Stomach smooth muscle (tissue), 2 donors: ENCODE results near the gene MALRD1.

Source experiments
- H3K27ac ChIP-seq: one replicate; pipeline ENCODE4 v1.7.0; 2013; ENCODE audit warnings: mild to moderate bottlenecking, low read length, inconsistent platforms
- H3K27me3 ChIP-seq, 2 donors: one replicate each; pipeline ENCODE4 v1.7.0; 2013; ENCODE audit warnings: low read length in 2 of 2; ENCODE audit not compliant: insufficient read depth in 2 of 2, control insufficient read depth in 1 of 2
- H3K36me3 ChIP-seq, 2 donors: one replicate each; pipeline ENCODE4 v1.7.0; 2013; ENCODE audit warnings: low read length in 2 of 2; ENCODE audit not compliant: control insufficient read depth in 2 of 2, insufficient read depth in 2 of 2
- H3K4me1 ChIP-seq: one replicate; pipeline ENCODE4 v1.7.0; 2013; ENCODE audit warnings: low read length; ENCODE audit not compliant: control insufficient read depth, insufficient read depth
- H3K4me3 ChIP-seq, 2 donors: one replicate each; pipeline ENCODE4 v1.7.0; 2013; ENCODE audit warnings: low read length in 2 of 2
- H3K9ac ChIP-seq, 2 donors: one replicate each; pipeline ENCODE4 v1.7.0; 2013; ENCODE audit warnings: low read length in 2 of 2, mild to moderate bottlenecking in 1 of 2
- H3K9me3 ChIP-seq, 2 donors: one replicate each; pipeline ENCODE4 v1.7.0; 2013; ENCODE audit warnings: low read length in 2 of 2; ENCODE audit not compliant: control insufficient read depth in 2 of 2
- donor health status: healthy.
- donor health status: Pancreatic carcinoma.

MALRD1 gene

GRCh38 chr10:19592276-19592675 lies 543.7 kb downstream of the MALRD1 start:
- Histone ChIP-seq H3K9ac (no peak overlapping the region), H3K9me3 (no peaks in the 10 kb centered on the region), H3K27ac (no peak overlapping the region), H3K4me1 (no peaks in the 10 kb centered on the region), H3K4me3 (no peak overlapping the region), H3K27me3 (no peaks in the 10 kb centered on the region), H3K36me3 (no peaks in the 10 kb centered on the region)

DNA sequence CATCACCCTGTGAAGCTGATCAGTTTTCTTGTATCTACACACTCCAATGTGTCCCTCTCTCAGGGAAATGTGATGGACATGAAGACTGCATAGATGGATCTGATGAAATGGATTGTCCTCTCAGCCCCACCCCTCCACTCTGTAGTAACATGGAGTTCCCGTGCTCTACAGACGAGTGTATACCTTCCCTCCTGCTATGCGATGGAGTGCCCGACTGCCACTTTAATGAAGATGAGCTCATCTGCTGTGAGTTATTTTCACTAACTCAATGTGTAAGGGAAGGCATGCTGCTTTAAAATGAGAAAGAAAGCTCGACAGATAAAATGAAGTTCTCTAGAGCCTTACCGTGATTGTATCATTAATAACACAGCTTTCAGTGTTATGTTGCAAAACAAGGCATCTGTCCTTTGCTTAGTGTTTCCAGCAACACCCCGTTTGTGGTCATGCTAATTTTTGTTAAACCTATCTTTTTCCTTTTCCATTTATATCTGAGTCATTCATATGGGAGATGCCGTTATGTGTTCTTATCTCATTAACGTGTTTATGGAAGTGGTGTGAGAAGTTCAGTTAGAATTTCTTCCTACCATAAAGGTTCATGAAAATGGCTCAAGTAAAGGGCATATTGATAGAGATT lies 546.7 kb downstream of the MALRD1 start:
- Histone ChIP-seq H3K9me3 (no peaks in the 10 kb centered on the region), H3K4me3 (no peak overlapping the region), H3K36me3 (no peaks in the 10 kb centered on the region), H3K27ac (no peak overlapping the region), H3K9ac (no peak overlapping the region), H3K27me3 (no peaks in the 10 kb centered on the region), H3K4me1 (no peaks in the 10 kb centered on the region)

- H3K36me3 ChIP-seq: no peaks in the 10 kb centered on the region
- H3K9ac ChIP-seq: no peak overlapping the region
- no peaks in the 10 kb centered on the region for H3K4me1 ChIP-seq
- no peak overlapping the region for H3K27ac ChIP-seq
- H3K4me3 ChIP-seq: no peak overlapping the region
- no peaks in the 10 kb centered on the region for H3K27me3 ChIP-seq
- H3K9me3 ChIP-seq: no peaks in the 10 kb centered on the region
Observed at GRCh38 chr10:19605806-19606205, 557.2 kb downstream of the MALRD1 start.

DNA sequence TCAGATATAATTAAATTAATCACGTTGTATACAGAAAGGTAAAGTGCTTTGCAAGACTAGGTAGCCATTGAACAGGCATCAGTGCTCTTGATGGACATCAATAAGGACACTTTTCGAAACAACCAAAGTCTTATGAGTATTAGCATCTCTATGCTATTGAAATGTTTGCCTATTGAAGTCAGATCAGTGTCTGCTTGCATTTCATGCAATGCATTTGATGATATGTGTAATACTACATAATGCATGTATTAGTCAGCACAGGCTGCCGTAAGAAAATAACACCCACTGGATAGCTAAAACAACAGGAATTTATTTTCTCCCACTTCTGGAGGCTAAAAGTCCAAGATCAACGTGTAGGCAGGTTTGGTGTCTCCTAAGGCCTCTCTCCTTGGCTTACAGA lies 558.4 kb downstream of the MALRD1 start:
- Histone ChIP-seq H3K36me3 (no peaks in the 10 kb centered on the region), H3K9me3 (no peaks in the 10 kb centered on the region), H3K27ac (no peak overlapping the region), H3K27me3 (no peaks in the 10 kb centered on the region), H3K9ac (no peak overlapping the region), H3K4me3 (no peak overlapping the region), H3K4me1 (no peaks in the 10 kb centered on the region)

DNA sequence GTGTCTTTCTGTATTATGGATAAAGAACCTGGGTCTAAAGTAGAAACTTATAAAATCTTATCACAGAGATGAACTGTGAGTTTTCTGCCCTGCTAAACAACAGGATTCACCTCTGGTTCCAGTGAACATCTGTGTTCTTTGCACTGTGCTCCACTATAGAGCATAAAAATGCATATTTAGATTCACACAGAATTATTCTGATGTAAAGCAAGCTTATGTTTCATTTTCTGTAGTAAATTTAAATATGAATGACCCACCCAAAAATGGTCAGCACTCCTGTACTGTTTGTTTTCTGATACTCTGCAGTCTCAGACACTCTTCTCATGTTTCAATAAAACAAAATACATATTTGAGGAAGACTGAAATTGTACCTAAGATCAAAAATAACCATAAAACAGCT lies 563.2 kb downstream of the MALRD1 start:
- no peak overlapping the region for H3K9ac ChIP-seq
- H3K27me3 ChIP-seq: no peaks in the 10 kb centered on the region
- H3K9me3 ChIP-seq: no peaks in the 10 kb centered on the region
- H3K27ac ChIP-seq: no peak overlapping the region
- H3K4me1 ChIP-seq: no peaks in the 10 kb centered on the region
- no peak overlapping the region for H3K4me3 ChIP-seq
- H3K36me3 ChIP-seq: no peaks in the 10 kb centered on the region

DNA sequence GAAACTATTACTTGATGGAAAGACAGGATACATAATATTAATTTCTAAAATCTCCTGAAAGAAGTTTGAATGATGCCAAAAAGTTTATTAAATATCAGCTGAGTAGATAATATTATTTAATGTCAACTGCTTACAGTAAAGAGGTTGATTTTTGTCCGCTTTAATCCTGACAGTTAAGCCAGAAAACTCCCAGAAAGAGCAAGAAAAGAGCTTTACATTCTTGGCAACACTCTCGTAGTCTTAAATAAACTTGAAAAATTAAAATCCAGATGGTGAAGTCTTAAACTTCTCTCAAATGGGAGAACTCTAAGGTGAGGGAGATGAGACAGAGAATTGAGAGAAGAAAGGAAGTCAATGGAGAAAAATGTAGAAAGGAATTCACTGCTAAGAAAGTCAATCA lies 568.4 kb downstream of the MALRD1 start:
- no peak overlapping the region for H3K9ac ChIP-seq
- no peaks in the 10 kb centered on the region for H3K36me3 ChIP-seq
- no peak overlapping the region for H3K4me3 ChIP-seq
- H3K27ac ChIP-seq: no peak overlapping the region
- no peaks in the 10 kb centered on the region for H3K27me3 ChIP-seq
- no peaks in the 10 kb centered on the region for H3K9me3 ChIP-seq
- no peaks in the 10 kb centered on the region for H3K4me1 ChIP-seq

DNA sequence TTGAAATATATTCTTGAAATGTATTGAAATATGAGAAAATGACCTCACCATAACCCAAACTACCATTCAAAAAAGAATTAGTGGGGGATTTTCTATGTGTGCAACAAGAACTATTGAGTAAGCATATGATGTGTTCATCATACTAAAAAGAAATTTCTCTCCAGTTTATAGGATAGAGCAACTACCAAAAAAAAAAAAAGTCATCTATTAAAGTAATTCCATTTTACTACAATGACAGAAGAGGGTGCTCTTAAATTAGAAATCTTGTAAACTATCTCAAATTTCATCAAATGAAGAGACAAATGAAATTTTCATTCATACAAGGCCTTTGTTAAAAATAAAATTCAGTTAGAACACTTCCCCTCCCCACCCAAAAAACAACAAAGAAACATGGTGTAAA lies 572.2 kb downstream of the MALRD1 start:
- no peak overlapping the region for H3K4me3 ChIP-seq
- no peaks in the 10 kb centered on the region for H3K36me3 ChIP-seq
- H3K27ac ChIP-seq: no peak overlapping the region
- H3K27me3 ChIP-seq: no peaks in the 10 kb centered on the region
- H3K4me1 ChIP-seq: no peaks in the 10 kb centered on the region
- no peak overlapping the region for H3K9ac ChIP-seq
- H3K9me3 ChIP-seq: no peaks in the 10 kb centered on the region

GRCh38 chr10:19623321-19623720 lies 574.7 kb downstream of the MALRD1 start:
- H3K9ac ChIP-seq: no peak overlapping the region
- no peak overlapping the region for H3K27ac ChIP-seq

DNA sequence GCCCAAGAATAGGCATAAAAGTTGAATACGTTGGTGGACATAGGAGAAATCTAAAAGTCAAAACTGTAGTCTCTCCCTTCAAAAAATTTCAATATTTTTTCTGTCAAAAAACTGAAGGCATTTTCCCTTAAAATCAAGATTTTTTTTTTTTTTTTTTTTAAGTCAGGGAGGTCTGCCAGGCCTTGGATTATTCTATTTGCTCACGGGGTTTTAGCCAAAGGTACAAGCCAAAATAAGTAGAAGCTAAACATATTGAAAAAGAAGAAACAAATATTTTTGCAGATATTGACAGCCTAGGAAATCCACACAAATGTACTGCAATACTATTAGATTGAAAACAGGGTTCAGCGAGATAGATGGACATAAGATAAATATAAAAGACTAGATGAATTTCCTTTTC lies 577.6 kb downstream of the MALRD1 start:
- H3K4me3 ChIP-seq: no peak overlapping the region
- no peaks in the 10 kb centered on the region for H3K27me3 ChIP-seq
- H3K9ac ChIP-seq: no peak overlapping the region
- H3K4me1 ChIP-seq: no peaks in the 10 kb centered on the region
- no peaks in the 10 kb centered on the region for H3K9me3 ChIP-seq
- H3K36me3 ChIP-seq: no peaks in the 10 kb centered on the region
- H3K27ac ChIP-seq: no peak overlapping the region

More at GRCh38 chr10:19623321-19623720, 574.7 kb downstream of the MALRD1 start:
- Histone ChIP-seq H3K27me3 (no peaks in the 10 kb centered on the region), H3K4me1 (no peaks in the 10 kb centered on the region), H3K4me3 (no peak overlapping the region), H3K9me3 (no peaks in the 10 kb centered on the region), H3K36me3 (no peaks in the 10 kb centered on the region)

GRCh38 chr10:19628767-19629560 lies 580.4 kb downstream of the MALRD1 start:
- Histone ChIP-seq H3K27ac (no peak overlapping the region), H3K4me1 (no peaks in the 10 kb centered on the region), H3K9ac (no peak overlapping the region), H3K36me3 (no peaks in the 10 kb centered on the region), H3K4me3 (no peak overlapping the region), H3K9me3 (no peaks in the 10 kb centered on the region), H3K27me3 (no peaks in the 10 kb centered on the region)

DNA sequence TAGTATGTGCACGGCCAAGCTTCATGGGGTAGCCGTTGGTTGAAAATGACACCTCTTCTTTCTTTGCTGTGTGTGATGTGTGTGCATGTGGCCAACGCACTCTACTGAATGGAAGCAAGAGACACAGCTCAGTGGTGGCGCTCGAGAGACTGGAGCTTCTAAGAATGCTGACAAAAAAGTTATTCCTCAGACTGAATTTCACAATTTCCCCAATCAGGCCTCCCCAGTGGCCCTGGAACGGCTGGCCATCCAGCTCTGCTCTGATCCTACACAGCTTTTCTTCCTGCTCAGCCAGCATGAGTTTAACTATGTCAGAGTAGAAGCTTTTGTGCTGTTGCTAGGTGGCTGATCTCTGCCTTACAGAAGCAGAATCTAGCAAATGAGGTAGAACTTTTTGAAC lies 581.0 kb downstream of the MALRD1 start:
- Histone ChIP-seq H3K9ac (no peak overlapping the region), H3K36me3 (no peaks in the 10 kb centered on the region), H3K4me1 (no peaks in the 10 kb centered on the region), H3K27me3 (no peaks in the 10 kb centered on the region), H3K27ac (no peak overlapping the region), H3K4me3 (no peak overlapping the region), H3K9me3 (no peaks in the 10 kb centered on the region)
